HG02763 (cell line): ENCODE results near the gene POU5F1.
"Not testable (repeated sequence)": the region's sequence is repeated elsewhere in the genome, so short reads cannot be mapped to it uniquely, and the experiment has no call there.

ENCODE experiments used
- ATAC-seq: cut with Tn5 transposase; IDR thresholded peaks from one replicate; pipeline ENCODE4 v1.9.1; 2021; ENCODE audit warnings: mild to moderate bottlenecking, moderate library complexity; ENCODE audit not compliant: unreplicated experiment

POU5F1 gene

DNA sequence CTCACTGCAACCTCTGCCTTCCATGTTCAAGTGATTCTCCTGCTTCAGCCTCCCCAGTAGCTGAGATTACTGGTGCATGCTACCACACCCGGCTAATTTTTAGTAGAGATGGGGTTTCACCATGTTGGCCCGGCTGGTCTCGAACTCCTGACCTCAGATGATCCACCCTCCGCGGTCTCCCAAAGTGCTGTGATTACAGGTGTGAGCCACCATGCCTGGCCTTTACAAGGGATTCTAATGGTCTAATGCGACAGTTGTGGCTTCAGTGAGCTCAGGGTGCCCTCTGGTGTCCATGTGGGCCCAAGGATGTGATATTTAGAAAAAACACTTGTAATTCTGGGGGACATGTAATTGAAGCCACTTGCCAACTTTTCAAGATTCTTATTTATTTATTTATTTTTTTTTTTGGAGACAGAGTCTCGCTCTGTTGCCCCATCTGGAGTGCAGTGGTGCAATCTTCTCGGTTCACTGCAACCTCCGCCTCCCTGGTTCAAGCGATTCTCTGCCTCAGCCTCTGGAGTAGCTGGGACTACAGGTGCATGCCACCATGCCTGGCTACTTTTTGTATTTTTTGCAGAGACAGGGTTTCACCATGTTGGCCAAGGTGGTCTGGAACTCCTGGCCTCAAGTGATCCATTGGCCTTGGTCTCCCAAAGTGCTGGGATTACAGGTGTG, 22.1 kb upstream of the POU5F1 start:
- not testable (repeated sequence) for ATAC-seq

DNA sequence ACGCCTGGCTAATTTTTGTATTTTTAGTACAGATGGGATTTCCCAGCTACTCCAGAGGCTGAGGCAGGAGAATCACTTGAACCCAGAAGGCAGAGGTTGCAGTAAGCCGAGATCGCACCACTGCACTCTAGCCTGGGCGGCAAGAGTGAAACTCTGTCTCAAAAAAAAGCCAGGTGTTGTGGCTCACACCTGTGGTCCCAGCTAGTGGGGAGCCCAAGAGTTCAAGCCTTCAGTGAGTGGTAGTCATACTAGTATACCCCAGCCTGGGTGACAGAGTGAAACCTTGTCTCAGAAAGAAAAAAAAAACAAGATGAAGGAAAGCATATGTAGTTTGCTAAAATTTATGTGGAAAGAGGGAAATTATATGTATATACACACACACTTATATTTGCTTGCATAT, 20.0 kb upstream of the POU5F1 start:
- no peak for ATAC-seq

DNA sequence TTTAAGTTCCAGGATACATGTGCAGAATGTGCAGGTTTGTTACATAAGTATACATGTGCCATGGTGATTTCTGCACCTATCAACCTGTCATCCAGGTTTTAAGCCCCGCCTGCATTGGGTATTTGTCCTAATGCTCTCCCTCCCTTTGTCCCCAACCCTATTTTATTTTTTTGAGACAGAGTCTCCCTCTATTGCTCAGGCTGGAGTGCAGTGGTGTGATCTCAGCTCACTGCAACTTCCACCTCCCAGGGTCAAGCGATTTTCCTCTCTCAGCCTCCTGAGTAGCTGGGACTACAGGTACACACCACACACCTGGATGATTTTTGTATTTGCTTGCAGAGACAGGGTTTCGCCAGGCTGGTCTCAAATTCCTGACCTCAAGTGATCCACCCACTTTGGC, 18.7 kb upstream of the POU5F1 start:
- not testable (repeated sequence) for ATAC-seq

DNA sequence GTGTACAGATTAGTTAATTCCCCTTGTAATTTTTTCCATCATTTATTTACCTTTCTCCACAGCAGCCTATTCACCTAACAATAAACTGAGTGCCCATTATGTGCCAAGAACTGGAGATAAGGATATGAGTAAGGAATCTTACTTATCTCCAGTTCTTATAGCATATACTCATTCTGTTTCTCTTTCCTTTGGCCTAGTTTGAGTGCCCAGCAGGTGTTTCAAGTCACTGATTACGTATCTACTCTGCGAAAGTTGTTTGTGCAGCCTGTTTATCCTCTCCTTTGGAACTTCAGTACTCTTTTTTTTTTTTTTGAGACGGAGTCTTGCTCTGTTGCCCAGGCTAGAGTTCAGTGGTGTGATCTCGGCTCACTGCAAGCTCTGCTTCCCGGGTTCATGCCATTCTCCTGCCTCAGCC, 17.3 kb upstream of the POU5F1 start:
- ATAC-seq: no peak

DNA sequence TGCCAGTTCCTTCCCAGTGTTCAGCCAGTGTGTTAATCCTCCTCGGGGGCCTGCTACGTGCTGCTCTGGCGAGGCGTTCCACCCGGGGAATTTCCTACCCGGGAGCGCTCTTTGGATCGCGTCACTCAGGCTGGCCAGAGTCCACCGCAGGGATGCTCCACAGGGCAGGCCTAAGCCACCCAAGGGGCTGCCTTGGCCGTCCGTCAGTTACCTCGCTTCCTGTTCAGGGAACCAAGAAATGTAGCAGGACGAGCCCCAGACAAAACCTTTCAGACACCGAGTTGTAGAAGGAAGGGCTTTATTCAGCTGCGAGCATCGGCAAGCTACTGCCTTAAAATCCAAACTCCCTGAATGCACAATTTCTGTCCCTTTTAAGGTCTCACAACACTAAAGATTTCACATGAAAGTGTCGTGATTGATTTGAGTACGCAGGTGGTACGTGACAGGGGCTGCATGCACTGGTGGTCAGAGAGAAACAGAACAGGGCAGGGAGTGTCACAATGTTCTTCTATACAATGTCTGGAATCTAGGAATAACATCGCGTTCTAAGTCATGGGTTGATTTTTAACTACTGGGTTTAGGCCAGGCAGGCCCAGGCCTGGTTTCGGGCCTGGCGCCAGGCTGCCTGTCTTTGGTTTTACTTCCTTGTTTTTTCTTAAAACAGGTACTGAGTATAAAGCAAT, 15.7 kb upstream of the POU5F1 start:
- ATAC-seq: no peak

DNA sequence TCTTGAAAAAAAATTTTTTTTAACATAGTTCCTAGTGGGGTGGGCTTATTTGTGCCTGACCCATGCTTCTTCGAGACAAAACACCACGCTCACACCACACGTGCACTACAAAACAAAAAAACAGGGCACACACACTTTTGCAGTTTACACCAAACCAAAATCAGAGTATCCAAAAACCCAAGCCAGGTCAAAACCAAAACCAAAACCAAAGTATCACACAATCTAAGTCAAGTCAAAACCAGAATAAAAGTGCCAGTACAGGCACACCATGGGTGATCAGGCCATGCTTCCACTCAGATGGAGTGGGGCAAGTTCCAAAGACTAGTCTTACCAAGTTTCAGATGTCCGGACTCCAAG, 15.2 kb upstream of the POU5F1 start:
- ATAC-seq: not testable (repeated sequence)

DNA sequence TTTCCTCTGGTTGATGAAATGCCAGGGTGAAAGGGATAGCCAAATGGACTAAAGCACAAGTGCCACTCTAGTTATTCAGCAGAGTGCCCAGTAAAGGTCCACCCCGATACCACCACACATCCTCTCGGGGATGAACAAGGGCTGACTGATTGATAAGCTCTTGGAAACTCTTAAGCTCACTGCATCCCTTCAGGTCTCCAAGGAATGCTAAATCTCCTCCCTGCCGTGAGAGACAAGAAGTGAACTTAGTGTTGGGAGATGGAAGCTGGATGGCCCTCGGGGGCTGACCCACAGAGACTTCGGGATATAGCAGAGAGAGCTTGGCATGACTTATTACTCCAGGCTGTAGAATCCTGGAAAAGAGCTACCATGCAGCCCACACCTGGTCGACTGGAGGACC, 13.4 kb upstream of the POU5F1 start:
- ATAC-seq: not testable (repeated sequence)

DNA sequence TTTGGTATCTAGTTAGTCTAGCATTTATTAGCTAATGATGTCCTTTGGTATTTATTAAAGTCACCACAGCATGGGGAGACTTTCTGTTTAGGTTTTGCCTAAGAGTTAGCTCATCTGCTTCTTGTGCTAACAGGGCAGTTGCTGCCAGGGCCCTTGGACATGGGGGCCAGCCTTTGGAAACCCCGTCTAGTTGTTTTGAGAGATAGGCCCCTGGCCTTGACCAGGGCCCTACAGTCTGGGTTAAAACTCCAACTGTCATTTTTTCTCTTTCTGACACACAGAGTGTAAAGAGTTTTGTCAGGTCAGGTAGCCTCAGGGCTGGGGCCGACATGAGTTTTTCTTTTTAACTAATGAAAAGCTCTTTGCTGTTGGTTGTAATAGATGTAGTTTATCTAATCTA, 12.8 kb upstream of the POU5F1 start:
- ATAC-seq: not testable (repeated sequence)

DNA sequence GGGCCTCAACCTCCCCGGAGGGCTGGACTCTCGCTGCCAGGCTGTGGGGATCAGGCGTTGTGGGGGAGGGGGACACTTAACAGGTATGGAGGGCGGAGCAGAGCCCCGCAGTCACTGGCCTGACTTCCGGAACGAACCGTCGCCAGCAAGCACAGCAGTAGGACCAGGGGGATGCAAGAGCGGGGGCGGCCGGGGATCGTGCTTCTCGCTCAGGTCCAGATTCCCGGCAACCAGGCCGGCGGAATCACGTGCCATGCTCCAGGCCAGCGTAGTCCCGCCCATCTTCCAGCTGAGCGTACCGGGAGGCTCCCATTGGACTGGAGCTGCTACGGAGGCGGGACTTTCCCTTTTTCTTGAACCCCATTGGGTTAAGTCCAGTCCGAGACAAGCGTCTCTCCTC, 10.0 kb upstream of the POU5F1 start:
- no peak for ATAC-seq

DNA sequence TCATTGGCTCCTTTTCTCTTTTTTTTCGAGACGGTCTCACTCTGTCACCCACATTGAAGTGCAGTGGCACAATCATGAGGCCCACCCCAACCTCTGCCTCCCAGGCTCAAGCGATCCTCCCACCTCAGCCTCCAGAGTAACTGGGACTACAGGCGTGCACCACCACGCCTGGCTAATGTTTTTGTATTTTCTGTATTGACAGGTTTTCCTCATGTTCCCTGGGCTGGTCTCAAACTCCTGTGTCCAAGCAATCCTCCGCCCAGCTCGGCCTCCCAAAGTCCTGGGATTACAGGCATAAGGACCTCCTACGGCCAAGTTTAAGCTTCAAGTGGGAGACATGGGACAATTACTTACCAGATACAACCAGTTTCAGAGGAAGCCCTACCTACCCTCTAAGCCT, 9.4 kb upstream of the POU5F1 start:
- no peak for ATAC-seq

DNA sequence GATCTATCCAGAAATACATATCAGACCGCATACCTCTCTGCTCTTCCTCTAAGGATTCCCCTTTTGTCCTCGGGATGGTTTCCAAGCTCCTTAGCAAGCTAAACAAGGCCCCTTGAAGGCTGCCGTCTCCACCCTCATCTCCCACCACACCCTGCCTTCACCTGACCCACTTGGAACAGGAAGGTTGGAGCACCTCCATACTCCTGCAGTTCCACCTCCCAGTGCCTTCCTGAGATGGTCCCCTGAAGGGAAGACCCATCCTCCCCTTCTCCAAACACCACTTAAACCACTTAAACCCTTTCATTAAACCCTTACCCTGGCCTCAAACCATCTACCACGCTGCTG, 8.5 kb upstream of the POU5F1 start:
- no peak for ATAC-seq

DNA sequence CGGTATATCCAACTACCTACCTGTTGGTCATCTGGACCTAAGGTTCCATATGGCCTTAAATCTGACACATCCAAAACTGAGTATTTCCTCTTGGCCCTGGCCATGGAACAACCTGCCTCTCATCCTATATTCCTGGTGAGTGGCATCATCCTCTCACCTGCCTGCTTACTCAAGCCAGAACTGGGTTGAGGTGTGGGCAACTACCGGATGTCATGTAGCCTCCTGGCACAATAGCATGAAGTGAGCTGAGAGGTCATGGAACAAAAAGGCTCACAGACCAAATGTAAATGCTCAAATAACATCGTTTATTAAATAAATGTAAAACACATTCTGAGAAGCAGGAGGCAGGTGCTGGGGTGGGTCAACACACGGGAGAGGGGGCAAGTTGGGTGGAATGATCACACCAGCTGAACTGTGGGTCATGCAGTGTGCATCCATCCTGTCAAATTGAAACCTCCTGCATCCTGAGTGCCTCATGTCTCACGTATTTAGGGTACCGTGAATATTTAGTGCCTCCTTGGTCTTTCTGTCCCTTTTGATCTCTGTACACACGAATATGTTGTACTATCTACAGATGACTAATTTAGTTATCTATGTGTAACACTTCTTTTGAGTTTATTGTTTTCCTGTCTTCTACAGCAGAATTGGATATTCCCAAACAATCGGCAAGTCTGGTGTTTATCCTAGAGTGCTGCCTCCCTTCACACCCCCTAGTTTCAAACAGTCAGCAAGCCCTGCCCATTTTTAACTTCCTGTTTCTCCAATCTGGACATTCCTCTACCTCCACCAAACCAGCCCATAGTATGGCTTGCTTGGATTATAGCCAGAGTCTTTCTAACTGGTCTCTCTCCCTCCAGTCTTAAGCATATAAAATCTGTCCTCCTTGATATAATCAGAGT, 7.9 kb upstream of the POU5F1 start:
- no peak for ATAC-seq

DNA sequence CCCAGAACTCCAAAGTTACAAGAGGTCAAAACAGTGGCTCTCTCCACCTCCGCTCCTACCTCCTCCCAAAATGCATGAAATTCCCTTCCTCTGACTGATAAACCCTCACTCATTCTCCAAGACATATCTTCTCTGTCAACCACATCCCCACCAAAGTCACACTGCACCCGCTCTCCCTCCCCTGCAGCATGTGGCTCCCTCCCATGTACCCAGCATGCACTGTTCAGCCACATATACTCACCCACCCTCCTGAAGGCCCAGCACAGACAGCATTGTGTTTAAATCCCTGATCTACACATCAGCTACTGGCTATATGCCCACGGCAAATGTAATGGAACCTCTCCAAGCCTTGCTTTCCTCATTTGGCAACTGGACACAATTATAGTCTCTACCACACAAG, 5.5 kb upstream of the POU5F1 start:
- ATAC-seq: no peak

DNA sequence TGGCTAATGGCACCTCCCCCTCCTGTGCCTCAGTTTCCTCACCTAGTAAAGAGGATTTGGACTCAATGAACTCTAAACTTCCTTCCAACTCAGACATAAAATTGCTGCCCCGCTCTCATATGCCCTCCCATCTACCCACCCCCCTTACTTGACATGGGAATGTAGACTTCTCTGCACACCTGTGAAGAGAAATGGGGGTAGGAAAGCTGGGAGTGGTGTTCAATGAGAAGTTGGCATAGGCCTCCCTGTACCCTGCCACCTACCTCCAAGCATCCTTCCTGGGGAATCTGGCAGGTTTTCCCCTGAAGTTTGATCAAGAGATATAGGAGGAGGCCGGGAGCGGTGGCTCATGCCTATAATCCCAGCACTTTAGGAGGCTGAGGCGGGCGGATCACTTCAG, 3.9 kb upstream of the POU5F1 start:
- ATAC-seq: no peak

DNA sequence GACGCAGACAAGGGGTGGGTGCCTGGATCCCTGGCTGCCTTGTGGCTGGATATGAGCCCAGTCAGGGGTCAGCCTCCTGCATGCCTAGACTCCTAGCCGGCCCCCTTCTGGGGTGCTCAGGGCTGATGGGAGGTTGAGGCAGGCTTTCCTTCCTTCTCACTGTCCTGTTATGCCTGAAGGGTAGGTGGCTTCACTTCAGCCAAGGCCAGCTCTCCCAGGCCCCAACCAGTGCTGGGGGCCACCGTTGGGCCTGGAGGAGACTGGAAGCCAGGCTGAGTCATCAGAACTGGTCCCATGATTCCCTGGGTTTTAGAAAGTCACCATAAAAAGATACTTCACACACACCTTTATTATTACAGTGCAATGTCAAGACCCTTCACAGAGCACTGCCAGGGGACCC, 2.9 kb upstream of the POU5F1 start:
- ATAC-seq: no peak

DNA sequence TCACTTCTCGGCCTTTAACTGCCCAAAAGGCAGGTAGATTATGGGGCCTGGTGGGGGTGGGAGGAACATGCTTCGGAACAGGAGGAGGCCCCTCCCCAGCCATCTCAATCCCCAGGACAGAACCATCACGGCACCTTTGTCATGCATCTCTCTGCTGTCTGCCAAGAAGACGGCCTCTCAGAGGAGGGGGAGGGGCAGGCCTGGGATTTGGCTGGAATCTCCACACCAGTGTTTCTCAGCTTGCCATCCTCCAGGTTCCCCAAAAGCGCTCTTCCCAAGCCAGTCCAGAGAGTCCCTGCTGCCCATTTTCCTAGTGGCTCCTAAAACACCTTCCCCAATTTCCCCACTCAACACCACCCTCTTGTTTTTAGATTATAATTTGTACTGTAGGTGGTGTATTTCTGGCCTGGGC, 2.5 kb upstream of the POU5F1 start:
- no peak for ATAC-seq

DNA sequence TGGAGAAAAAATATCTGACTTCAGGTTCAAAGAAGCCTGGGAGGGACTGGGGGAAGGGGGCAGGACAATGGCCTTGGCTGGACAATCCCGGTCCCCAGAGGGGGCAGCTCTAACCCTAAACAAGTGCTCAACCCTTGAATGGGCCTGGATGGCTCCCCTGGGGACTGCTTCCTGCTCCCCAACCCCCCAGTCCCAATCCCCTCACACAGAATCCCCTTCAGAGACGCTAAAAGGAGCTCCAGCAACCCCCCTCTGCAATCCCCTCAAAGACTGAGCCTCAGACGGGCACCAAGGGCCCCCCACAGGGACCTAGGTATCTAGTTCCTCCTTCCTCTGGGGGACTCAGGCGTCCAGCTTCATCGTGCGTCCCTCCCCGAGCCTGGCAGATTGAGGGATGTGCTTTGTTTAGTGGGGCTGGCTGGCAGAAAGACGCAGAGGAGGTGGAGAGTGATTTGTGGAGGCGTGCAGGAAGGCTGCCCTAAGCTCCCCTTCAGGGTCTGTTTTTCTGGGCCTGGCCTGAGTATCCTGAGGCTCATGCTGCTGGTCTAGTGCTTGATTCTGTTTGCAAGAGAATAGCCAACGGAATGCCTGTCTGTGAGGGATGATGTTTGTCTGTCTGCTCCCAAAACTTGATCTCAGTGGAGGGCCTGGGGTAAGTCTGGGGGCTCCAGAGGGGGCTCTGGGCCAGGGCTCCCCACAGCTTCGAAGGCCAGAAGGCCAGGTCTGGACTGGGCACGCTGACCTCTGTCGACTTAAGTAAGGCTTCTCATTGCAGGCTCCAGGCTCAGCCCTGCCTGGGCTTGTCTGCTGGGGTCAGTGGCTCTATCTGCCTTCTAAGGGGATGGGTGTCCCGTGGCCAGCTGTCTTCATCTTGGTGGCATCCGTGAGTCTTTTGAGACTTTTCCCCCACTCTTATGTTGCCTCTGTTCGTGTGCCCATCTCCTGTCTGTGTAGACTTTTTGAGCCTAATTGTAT, 1.7 kb upstream of the POU5F1 start:
- no peak for ATAC-seq

DNA sequence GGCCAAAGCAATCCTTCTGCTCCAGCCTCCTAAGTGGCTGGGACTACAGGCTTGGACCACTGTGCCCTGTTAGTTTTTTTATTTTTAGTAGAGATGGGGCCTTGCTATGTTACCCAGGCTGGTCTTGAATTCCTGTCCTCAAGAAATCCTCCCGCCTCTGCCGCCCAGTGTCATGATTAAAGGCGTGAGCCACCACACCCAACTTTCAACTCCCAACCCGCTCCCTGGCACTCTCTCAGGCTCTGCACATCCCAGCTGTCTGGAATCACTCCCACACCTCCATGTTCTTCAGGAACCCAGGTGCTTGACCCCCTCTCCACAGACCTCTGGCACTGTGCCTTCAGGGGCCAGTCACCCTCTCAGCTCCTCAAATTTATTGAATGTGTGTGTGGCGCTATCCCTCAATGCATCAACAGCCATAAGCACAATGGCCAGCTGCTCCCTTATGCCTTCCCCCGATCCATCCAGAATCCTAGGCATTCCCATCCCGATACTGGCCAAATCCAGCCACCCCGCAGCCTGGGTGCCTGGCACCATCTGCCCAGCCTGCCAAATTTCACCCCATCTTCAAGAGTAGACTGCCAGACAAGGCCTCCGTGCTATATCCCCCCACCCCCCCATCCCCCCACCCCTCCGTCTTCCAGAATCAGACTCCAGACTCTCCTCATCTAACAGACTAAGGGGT, 647 bp upstream of the POU5F1 start:
- ATAC-seq: no peak

DNA sequence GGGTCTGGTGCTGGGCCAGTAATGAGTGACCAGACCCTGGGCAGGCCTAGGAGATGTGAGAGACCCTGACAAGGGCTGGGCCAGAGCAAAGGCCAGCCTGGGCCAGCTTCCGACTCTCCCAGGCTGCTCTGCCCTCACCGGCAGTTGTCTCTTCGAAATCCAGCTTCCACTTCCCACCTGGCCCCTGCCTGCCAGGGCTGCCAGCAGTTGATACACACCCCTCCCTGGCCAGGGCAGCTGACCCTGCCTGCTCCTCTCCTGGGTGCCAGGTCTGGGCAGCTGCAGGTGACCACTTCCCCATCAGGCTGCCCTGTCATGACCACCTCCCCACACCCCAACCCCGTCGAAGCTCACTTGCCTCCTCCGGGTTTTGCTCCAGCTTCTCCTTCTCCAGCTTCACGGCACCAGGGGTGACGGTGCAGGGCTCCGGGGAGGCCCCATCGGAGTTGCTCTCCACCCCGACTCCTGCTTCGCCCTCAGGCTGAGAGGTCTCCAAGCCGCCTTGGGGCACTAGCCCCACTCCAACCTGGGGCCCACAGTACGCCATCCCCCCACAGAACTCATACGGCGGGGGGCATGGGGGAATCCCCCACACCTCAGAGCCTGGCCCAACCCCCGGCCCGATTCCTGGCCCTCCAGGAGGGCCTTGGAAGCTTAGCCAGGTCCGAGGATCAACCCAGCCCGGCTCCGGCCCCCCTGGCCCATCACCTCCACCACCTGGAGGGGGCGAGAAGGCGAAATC, 453 bp downstream of the POU5F1 start:
- not testable (repeated sequence) for ATAC-seq
